Tibial nerve (tissue), 4 donors: ENCODE measurements around the gene TMEM176B. TPM values are rescaled to one million over a fixed set of nuclear protein-coding genes. Genes with fewer than 3 reads are reported as not detected.
"Not testable (repeated sequence)": the region's sequence is repeated elsewhere in the genome, so short reads cannot be mapped to it uniquely, and the experiment has no call there.

Experiments
- DNase-seq, 2 donors: peaks; one replicate each; pipeline ENCODE4 v3.0.0-alpha.2; 2019; ENCODE audit warnings: low spot score in 2 of 2
- H3K27ac ChIP-seq, 4 donors: fragments of 200-600 bp; sonication (generic) in 3 of 4; one replicate each; pipeline ENCODE4 v1.5.1; 2017 to 2019; ENCODE audit warnings: mild to moderate bottlenecking in 1 of 4
- H3K27me3 ChIP-seq, 2 donors: fragments of 200-600 bp; sonication (generic) in 1 of 2; one replicate each; pipeline versions ENCODE4 v1.5.1 to v1.6.0; 2017 to 2019
- H3K36me3 ChIP-seq, 3 donors: fragments of 200-600 bp; sonication (generic); one replicate each; pipeline ENCODE4 v1.5.1; 2018 to 2019
- H3K4me1 ChIP-seq, 4 donors: fragments of 200-600 bp; sonication (generic) in 3 of 4; one replicate each; pipeline ENCODE4 v1.5.1; 2017 to 2019
- H3K4me3 ChIP-seq, 4 donors: fragments of 200-600 bp; sonication (generic) in 3 of 4; one replicate each; pipeline ENCODE4 v1.5.1; 2017 to 2019; ENCODE audit warnings: mild to moderate bottlenecking in 1 of 4, moderate library complexity in 1 of 4
- H3K9me3 ChIP-seq, 4 donors: fragments of 200-600 bp; sonication (generic) in 3 of 4; one replicate each; pipeline ENCODE4 v1.5.1; 2017 to 2019
- CTCF ChIP-seq, 5 experiments: fragments of 200-600 bp in 3 of 5; fragments of 450-650 bp in 2 of 5; sonication (generic) in 3 of 5; IDR thresholded peaks; one replicate each; pipeline ENCODE4 v1.5.1; 2016 to 2019; ENCODE audit warnings: antibody characterized with exemption in 5 of 5, mild to moderate bottlenecking in 3 of 5, moderate library complexity in 2 of 5
- EP300 ChIP-seq, 2 donors: sonication (generic); formaldehyde crosslinking; IDR thresholded peaks; one replicate each; pipeline ENCODE4 v1.6.1; 2017; ENCODE audit warnings: antibody characterized with exemption in 2 of 2, mild to moderate bottlenecking in 1 of 2
- POLR2A ChIP-seq, 2 donors: fragments of 450-650 bp; IDR thresholded peaks; one replicate each; pipeline ENCODE4 v1.6.1; 2017; ENCODE audit warnings: antibody characterized with exemption in 2 of 2, mild to moderate bottlenecking in 2 of 2, moderate library complexity in 2 of 2
- WGBS, 2 donors: methylation state at CpG; one replicate each; pipeline ENCODE4 v1.1.5; 2018; 5-methylcytosine and 5-hydroxymethylcytosine counted together
- total RNA-seq, 4 donors: library from RNA; depleted of rRNA; stranded (reverse); fragments of >200 nt; gene quantifications; one replicate each; pipeline ENCODE4 v1.1.0, GENCODE V29; 2016

TMEM176B gene
- total RNA-seq, 4 donors from 2014 or later, result 33.9 to 83.1 (median 63.2) TPM

DNA sequence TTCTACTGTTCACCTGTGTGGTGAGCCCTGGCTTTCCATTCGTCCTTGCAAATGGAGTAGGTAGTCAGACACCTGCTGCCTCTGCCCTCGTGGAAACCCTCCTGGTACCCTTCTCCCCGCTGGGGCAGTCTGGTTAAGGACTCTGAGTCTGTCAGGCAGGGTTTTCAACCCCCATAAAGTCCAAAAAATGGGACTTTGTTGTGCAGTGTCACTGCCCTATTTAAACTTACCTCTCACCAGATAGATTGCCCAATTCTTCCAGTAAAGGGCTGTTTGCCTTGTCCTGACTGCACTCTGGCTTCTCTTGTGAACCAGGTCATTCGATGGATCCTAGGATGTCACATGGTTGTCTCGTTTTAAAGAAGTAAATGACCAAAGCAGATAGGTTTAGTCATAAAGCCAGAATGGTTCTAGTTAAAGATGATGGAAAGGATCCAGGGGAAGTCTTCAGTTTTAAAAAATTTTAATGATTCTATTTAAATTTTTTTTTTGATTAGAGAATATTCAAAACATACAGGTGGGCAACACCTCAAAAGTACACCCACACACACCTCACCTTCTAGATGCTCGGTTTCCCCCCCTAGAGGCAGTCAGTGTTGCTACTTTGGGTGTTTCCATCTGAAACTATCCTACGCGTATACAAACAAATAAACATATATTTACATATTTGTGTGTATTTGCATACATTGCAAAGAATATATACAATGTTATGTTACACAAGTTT lies 22.0 kb downstream of the TMEM176B start:
- no peaks in the 10 kb centered on the region for H3K27me3 ChIP-seq
- no peak for DNase-seq
- peaks cover 0 to 13% (median 0%) of the 10 kb centered on the region in 4 donors for H3K9me3 ChIP-seq
- no peaks in the 10 kb centered on the region for H3K36me3 ChIP-seq
- no peak overlapping the region for H3K4me3 ChIP-seq
- no peak overlapping the region for H3K27ac ChIP-seq
- TF ChIP-seq EP300 (IDR thresholded peaks at IDR 0.05), result no peak
- WGBS, 2 donors, result 58 to 63% methylated on average over 8 of the region's 8 CpGs
- H3K4me1 ChIP-seq, result peaks cover 0 to 24% (median 0%) of the 10 kb centered on the region in 4 donors

DNA sequence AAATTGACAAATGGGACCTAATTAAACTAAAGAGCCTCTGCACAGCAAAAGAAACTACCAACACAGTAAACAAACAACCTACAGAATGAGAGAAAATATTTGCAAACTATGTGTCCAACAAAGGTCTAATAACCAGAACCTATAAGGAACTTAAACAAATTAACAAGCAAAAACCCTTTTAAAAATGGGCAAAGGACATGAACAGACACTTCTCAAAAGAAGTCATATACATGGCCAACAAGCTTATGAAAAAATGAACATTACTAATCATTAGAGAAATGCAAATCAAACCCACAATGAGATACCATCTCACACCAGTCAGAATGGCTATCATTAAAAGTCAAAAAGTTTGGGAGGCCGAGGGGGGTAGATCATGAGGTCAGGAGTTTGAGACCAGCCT lies 26.0 kb downstream of the TMEM176B start:
- H3K36me3 ChIP-seq, H3K27ac ChIP-seq, DNase-seq, H3K27me3 ChIP-seq, H3K4me1 ChIP-seq, H3K4me3 ChIP-seq: not testable (repeated sequence)
- 83 to 90% methylated on average over 1 of the region's 1 CpG for WGBS, 2 donors
- peaks cover 0 to 20% (median 0%) of the 10 kb centered on the region in 4 donors for H3K9me3 ChIP-seq

DNA sequence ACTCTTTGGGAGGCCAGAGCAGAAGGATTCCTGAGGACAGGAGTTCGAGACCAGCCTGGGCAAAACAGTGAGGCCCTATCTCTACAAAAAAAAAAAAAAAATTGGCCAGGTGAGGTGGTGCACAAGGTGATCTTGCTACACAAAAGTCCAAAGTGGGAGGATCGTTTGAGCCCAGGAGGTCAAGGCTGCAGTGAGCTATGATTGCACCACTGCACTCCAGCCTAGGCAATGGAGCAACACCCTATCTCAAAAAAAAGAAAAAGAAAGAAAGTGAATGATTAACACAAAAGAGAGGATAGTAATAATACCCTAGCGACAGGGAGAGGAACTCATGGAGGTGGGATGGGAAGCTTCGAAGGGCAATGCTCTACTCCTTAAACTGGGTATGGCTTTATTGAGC lies 30.4 kb downstream of the TMEM176B start:
- DNase-seq, result no peak
- Histone ChIP-seq H3K27ac (no peak overlapping the region), H3K36me3 (no peaks in the 10 kb centered on the region), H3K9me3 (peaks cover 0 to 20% (median 0%) of the 10 kb centered on the region in 4 donors), H3K27me3 (no peaks in the 10 kb centered on the region), H3K4me3 (no peak overlapping the region), H3K4me1 (no peaks in the 10 kb centered on the region)
- TF ChIP-seq POLR2A (IDR thresholded peaks at IDR 0.05) (no peak), EP300 (IDR thresholded peaks at IDR 0.05) (no peak), CTCF (IDR thresholded peaks at IDR 0.05) (no peak)
- 85 to 88% methylated on average over 4 of the region's 4 CpGs for WGBS, 2 donors

DNA sequence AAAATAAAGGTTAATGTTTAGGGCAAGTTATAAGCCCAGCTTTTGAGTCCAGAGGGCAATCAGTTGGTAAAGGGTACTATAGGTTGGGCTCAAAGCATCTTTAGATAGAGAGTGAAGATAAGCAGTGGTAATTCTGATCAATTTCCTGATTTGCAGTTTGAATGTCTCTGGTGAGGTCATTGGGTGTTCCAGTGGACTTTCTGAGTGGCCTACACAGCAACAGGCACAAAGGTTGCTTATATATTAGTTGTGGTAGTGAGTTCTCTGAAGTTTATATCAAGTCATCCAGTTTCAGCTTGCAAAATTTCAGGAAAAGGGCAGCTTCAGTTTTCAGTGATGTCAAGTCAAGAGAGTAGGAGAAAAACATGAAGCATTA lies 33.8 kb downstream of the TMEM176B start:
- no peaks in the 10 kb centered on the region for H3K36me3 ChIP-seq
- H3K4me3 ChIP-seq, result no peak overlapping the region
- DNase-seq, result no peak
- no peaks in the 10 kb centered on the region for H3K9me3 ChIP-seq
- TF ChIP-seq CTCF (IDR thresholded peaks at IDR 0.05) (no peak), POLR2A (IDR thresholded peaks at IDR 0.05) (no peak), EP300 (IDR thresholded peaks at IDR 0.05) (no peak)
- no peaks in the 10 kb centered on the region for H3K27me3 ChIP-seq
- no peaks in the 10 kb centered on the region for H3K4me1 ChIP-seq
- H3K27ac ChIP-seq, result no peak overlapping the region

DNA sequence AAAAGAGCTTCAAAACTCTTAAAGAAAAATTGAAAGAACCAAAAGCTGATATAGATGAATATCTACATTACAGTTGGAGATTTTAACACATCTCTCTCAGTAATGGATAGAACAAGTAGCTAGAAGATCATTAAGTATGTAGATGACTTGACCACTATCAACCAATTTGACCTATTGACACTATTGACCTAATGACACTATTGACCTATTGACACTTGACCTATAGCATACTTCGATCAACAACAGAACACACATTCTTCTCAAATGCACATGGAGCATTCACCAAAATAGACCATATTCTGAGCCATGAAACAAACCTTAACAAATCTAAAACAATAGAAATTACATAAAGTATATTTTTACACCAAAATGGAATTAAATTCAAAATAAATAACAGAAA lies 40.7 kb downstream of the TMEM176B start:
- no peaks in the 10 kb centered on the region for H3K4me1 ChIP-seq
- DNase-seq, result no peak
- no peaks in the 10 kb centered on the region for H3K36me3 ChIP-seq
- H3K27ac ChIP-seq, result no peak overlapping the region
- WGBS, 2 donors, result 43% methylated on average over 1 of the region's 1 CpG
- H3K9me3 ChIP-seq, result no peaks in the 10 kb centered on the region
- H3K4me3 ChIP-seq, result no peak overlapping the region
- H3K27me3 ChIP-seq, result no peaks in the 10 kb centered on the region
- no peak for TF ChIP-seq POLR2A (IDR thresholded peaks at IDR 0.05)
- no peak for TF ChIP-seq CTCF (IDR thresholded peaks at IDR 0.05)
- no peak for TF ChIP-seq EP300 (IDR thresholded peaks at IDR 0.05)

- Histone ChIP-seq H3K9me3 (no peaks in the 10 kb centered on the region), H3K27ac (no peak overlapping the region), H3K4me3 (no peak overlapping the region), H3K4me1 (peaks cover 0 to 3% (median 0%) of the 10 kb centered on the region in 4 donors), H3K36me3 (no peaks in the 10 kb centered on the region), H3K27me3 (no peaks in the 10 kb centered on the region)
- WGBS, 2 donors, result 35 to 38% methylated on average over 1 of the region's 1 CpG
- no peak for DNase-seq
- TF ChIP-seq POLR2A (IDR thresholded peaks at IDR 0.05) (no peak), EP300 (IDR thresholded peaks at IDR 0.05) (no peak), CTCF (IDR thresholded peaks at IDR 0.05) (peak in 4 of 5 experiments; percentile 14 to 35 (median 30))
Observed at GRCh38 chr7:150756858-150757257, 43.3 kb downstream of the TMEM176B start.
